OCI-LY7 (cell line): ENCODE data around the gene KATNIP. TPM values are rescaled to one million over a fixed set of nuclear protein-coding genes. Genes with fewer than 3 reads are reported as not detected.

ENCODE experiments used
- BruUV-seq: library from RNA; stranded (reverse); fragments of 400-500 nt; replicated peaks from 2 replicates; lab custom pipeline; 2021; lab: Mats Ljungman, UMichigan
- CTCF ChIA-PET: fragments of 300-600 bp; sonication (Branson Sonifier 250); formaldehyde crosslinking; loops from one replicate; lab custom pipeline; 2022; ENCODE audit warnings: antibody characterized with exemption; ENCODE audit not compliant: unreplicated experiment; lab: Charles Lee
- POLR2A ChIA-PET: fragments of 300-600 bp; sonication (Branson Sonifier 250); formaldehyde crosslinking; loops from one replicate; lab custom pipeline; 2022; ENCODE audit warnings: antibody characterized with exemption; lab: Charles Lee
- DNase-seq: peaks from one replicate; pipeline ENCODE4 v3.0.0-alpha.2; 2015; ENCODE audit warnings: low spot score
- H2AFZ ChIP-seq: fragments of 200-600 bp; sonication (generic), shearing (Covaris generic); 2 replicates; pipeline ENCODE4 v1.6.1; 2014; ENCODE audit warnings: mild to moderate bottlenecking, antibody characterized with exemption, low read length, moderate library complexity
- H3K27ac ChIP-seq: fragments of 200-600 bp; sonication (generic); 2 replicates; pipeline ENCODE4 v1.5.1; 2014; ENCODE audit warnings: mixed run types, low read depth, mild to moderate bottlenecking, moderate library complexity, low read length, inconsistent platforms; ENCODE audit not compliant: poor library complexity, severe bottlenecking
- H3K36me3 ChIP-seq: fragments of 200-600 bp; sonication (generic); 2 replicates; pipeline ENCODE4 v1.6.1; 2014; ENCODE audit warnings: mild to moderate bottlenecking, antibody characterized with exemption, low read length, moderate library complexity, mixed read lengths; ENCODE audit not compliant: insufficient read depth
- H3K4me1 ChIP-seq: fragments of 200-600 bp; sonication (generic); 2 replicates; pipeline ENCODE4 v1.5.1; 2014; ENCODE audit warnings: mild to moderate bottlenecking, low read length; ENCODE audit not compliant: insufficient read depth, poor library complexity, severe bottlenecking
- H3K4me2 ChIP-seq: fragments of 200-600 bp; sonication (generic); 2 replicates; pipeline ENCODE4 v1.6.1; 2014; ENCODE audit warnings: mild to moderate bottlenecking, low read length
- H3K4me3 ChIP-seq: fragments of 200-600 bp; sonication (generic); 2 replicates; pipeline ENCODE4 v1.5.1; 2014; ENCODE audit warnings: mild to moderate bottlenecking, low read depth, low read length; ENCODE audit not compliant: poor library complexity, severe bottlenecking
- H3K79me2 ChIP-seq: fragments of 200-600 bp; sonication (generic); 2 replicates; pipeline ENCODE4 v1.6.1; 2016; ENCODE audit warnings: low read depth, mild to moderate bottlenecking, low read length, moderate library complexity, mixed read lengths; ENCODE audit not compliant: insufficient read depth
- H3K9me2 ChIP-seq: fragments of 200-600 bp; sonication (generic); 2 replicates; pipeline ENCODE4 v1.6.1; 2016; ENCODE audit warnings: mild to moderate bottlenecking, low read length, mixed read lengths; ENCODE audit not compliant: insufficient read depth
- H3K9me3 ChIP-seq: fragments of 200-600 bp; sonication (generic); 2 replicates; pipeline ENCODE4 v1.6.1; 2014; ENCODE audit warnings: mild to moderate bottlenecking, mixed run types, low read length, mixed read lengths
- H4K20me1 ChIP-seq: fragments of 200-600 bp; sonication (generic); 2 replicates; pipeline ENCODE4 v1.6.1; 2014; ENCODE audit warnings: mild to moderate bottlenecking, antibody characterized with exemption, low read length, moderate library complexity, mixed read lengths; ENCODE audit not compliant: insufficient read depth
- CTCF ChIP-seq: fragments of 200-600 bp; sonication (generic); conservative IDR thresholded peaks from 2 replicates; pipeline ENCODE4 v1.5.1; 2014; ENCODE audit warnings: mild to moderate bottlenecking, antibody characterized with exemption, low read length, moderate library complexity, mixed read lengths
- EZH2phosphoT487 ChIP-seq: fragments of 200-600 bp; sonication (generic); IDR thresholded peaks from 2 replicates; pipeline ENCODE4 v1.6.1; 2018; ENCODE audit warnings: low read depth, borderline replicate concordance, mild to moderate bottlenecking, mixed run types, antibody characterized with exemption, low read length, moderate library complexity, mixed read lengths
- intact Hi-C: fragments of 100-400 bp; cut with micrococcal nuclease; formaldehyde crosslinking; loops from one replicate; pipeline ENCODE4 v1.10.0; 2022; ENCODE audit not compliant: unreplicated experiment
- total RNA-seq, 2 experiments: library from RNA; depleted of rRNA in 1 of 2; stranded (reverse); fragments of >200 nt in 1 of 2; shearing (Covaris generic) in 1 of 2; gene quantifications; 2 replicates each; pipeline ENCODE4 v1.2.3, GENCODE V29; 2014 to 2022

Gene KATNIP
- total RNA-seq, 2 experiments from 2014 or later: 11.2 to 11.5 TPM

GRCh38 chr16:27528294-27528693, 21.6 kb upstream of the KATNIP start:
- TF ChIP-seq EZH2phosphoT487 (no peak), CTCF (no peak)
- Histone ChIP-seq H4K20me1 (no peaks in the 10 kb centered on the region), H3K4me1 (no peaks in the 10 kb centered on the region), H3K79me2 (no peaks in the 10 kb centered on the region), H2AFZ (no peak overlapping the region), H3K9me2 (no peaks in the 10 kb centered on the region), H3K9me3 (no peaks in the 10 kb centered on the region), H3K36me3 (peaks cover 94% of the 10 kb centered on the region), H3K4me3 (no peak overlapping the region), H3K4me2 (no peak overlapping the region), H3K27ac (no peak overlapping the region)
- BruUV-seq: no TSS peak
- POLR2A ChIA-PET: no interaction called here
- intact Hi-C loops: no loop called here
- no peak for DNase-seq
- CTCF ChIA-PET: no interaction called here

GRCh38 chr16:27529962-27530361, 20.0 kb upstream of the KATNIP start:
- CTCF ChIA-PET: no interaction called here
- intact Hi-C loops: no loop called here
- Histone ChIP-seq H3K4me2 (no peak overlapping the region), H4K20me1 (no peaks in the 10 kb centered on the region), H3K9me2 (no peaks in the 10 kb centered on the region), H2AFZ (no peak overlapping the region), H3K36me3 (peaks cover 97% of the 10 kb centered on the region), H3K79me2 (no peaks in the 10 kb centered on the region), H3K9me3 (no peaks in the 10 kb centered on the region), H3K4me1 (no peaks in the 10 kb centered on the region), H3K27ac (no peak overlapping the region), H3K4me3 (no peak overlapping the region)
- DNase-seq: no peak
- no TSS peak for BruUV-seq
- POLR2A ChIA-PET: no interaction called here
- TF ChIP-seq CTCF (no peak), EZH2phosphoT487 (no peak)

- H3K9me3 ChIP-seq: no peaks in the 10 kb centered on the region
- no peak overlapping the region for H3K27ac ChIP-seq
- no peak overlapping the region for H3K4me2 ChIP-seq
- intact Hi-C loops: no loop called here
- no peaks in the 10 kb centered on the region for H3K79me2 ChIP-seq
- ChIA-PET POLR2A (no interaction called here), CTCF (no interaction called here)
- TF ChIP-seq EZH2phosphoT487 (no peak), CTCF (no peak)
- no peaks in the 10 kb centered on the region for H4K20me1 ChIP-seq
- no peaks in the 10 kb centered on the region for H3K4me1 ChIP-seq
- H2AFZ ChIP-seq: no peak overlapping the region
- H3K36me3 ChIP-seq: peaks cover 97% of the 10 kb centered on the region
- H3K9me2 ChIP-seq: no peaks in the 10 kb centered on the region
- H3K4me3 ChIP-seq: no peak overlapping the region
- no TSS peak for BruUV-seq
- DNase-seq: no peak
These were observed 18.8 kb upstream of the KATNIP start for GRCh38 chr16:27531186-27531585.
